HFFc6 (cell line): ENCODE results near the gene LYPD6. TPM values are rescaled to one million over a fixed set of nuclear protein-coding genes. Genes with fewer than 3 reads are reported as not detected.
A peak's percentile ranks its signal among the peaks of the same experiment; 100 is the strongest.

Experiments used
- DNase-seq: peaks from one replicate; pipeline ENCODE4 v3.0.0-alpha.2; 2018
- H3K27ac Mint-ChIP-seq: 2 replicates; pipeline ENCODE4 v1.8.0; 2020; ENCODE audit warnings: mild to moderate bottlenecking, mixed read lengths
- H3K27me3 Mint-ChIP-seq: 2 replicates; pipeline ENCODE4 v1.8.0; 2021; ENCODE audit warnings: mild to moderate bottlenecking, moderate library complexity, mixed read lengths; ENCODE audit not compliant: insufficient read depth
- H3K36me3 Mint-ChIP-seq: 2 replicates; pipeline ENCODE4 v1.8.0; 2021; ENCODE audit warnings: low read depth, mixed read lengths
- H3K4me1 Mint-ChIP-seq: 2 replicates; pipeline ENCODE4 v1.8.0; 2020; ENCODE audit warnings: low read depth, mixed read lengths
- H3K4me3 Mint-ChIP-seq: 2 replicates; pipeline ENCODE4 v1.8.0; 2020; ENCODE audit warnings: mild to moderate bottlenecking, moderate library complexity, mixed read lengths
- H3K9me3 Mint-ChIP-seq: 2 replicates; pipeline ENCODE4 v1.8.0; 2020; ENCODE audit warnings: mild to moderate bottlenecking, mixed read lengths
- CTCF ChIP-seq: fragments of 200-600 bp; sonication (generic); IDR thresholded peaks from 2 replicates; pipeline ENCODE4 v1.5.0; 2021; ENCODE audit warnings: antibody characterized with exemption, mild to moderate bottlenecking
- long read RNA-seq: library from polyadenylated mRNA; unstranded; transcript quantifications from one replicate; pipeline ENCODE4 v2.0.0, GENCODE V29; 2019
- total RNA-seq, 6 experiments: library from RNA; stranded (reverse); fragmentation: NEBNext Ultra II Directional; extraction: Animal tissue kit (Norgen Biotek cat#: 25700); gene quantifications; 2 replicates in 1 of 6; 3 replicates in 5 of 6; pipeline ENCODE4 v1.2.3, GENCODE V29; 2021

LYPD6 gene
- total RNA-seq, result 10 to 100 TPM; 16.7 to 29.4 (median 22.4) TPM
- long read RNA-seq, full-length matches to known transcripts, result 39 of 53 reads
- long read RNA-seq, partial matches to known transcripts, result 9 of 53 reads
- long read RNA-seq, other reads (novel, unspliced or antisense), result 5 of 53 reads

- Mint-ChIP-seq H3K4me3 (peak within 1 kb of the TSS; percentile 90), H3K27me3 (no peaks in the 10 kb centered on the region; the same call in 1 of the 2 replicates), H3K9me3 (no peaks in the 10 kb centered on the region), H3K36me3 (peaks cover 15% of the 10 kb centered on the region), H3K4me1 (peaks cover 50% of the 10 kb centered on the region), H3K27ac (peak within 1 kb of the TSS; percentile 65)
- peak; percentile 33; the same call in 1 of the 2 replicates for TF ChIP-seq CTCF
- DNase-seq, result peak; percentile 45
These were observed at the start of gene LYPD6 for GRCh38 chr2:149330127-149331022. Gene LYPD6 (plus strand): TSS chr2:149330587. CDS start chr2:149437709, 107,122 bp downstream.

GRCh38 chr2:149281441-149281840 is 48.9 kb upstream of the LYPD6 start:
- no peaks in the 10 kb centered on the region for H3K27me3 Mint-ChIP-seq
- H3K4me3 Mint-ChIP-seq, result no peak overlapping the region
- no peak for DNase-seq
- H3K36me3 Mint-ChIP-seq, result no peaks in the 10 kb centered on the region
- H3K4me1 Mint-ChIP-seq, result peaks cover 23% of the 10 kb centered on the region
- H3K9me3 Mint-ChIP-seq, result no peaks in the 10 kb centered on the region
- TF ChIP-seq CTCF, result no peak
- H3K27ac Mint-ChIP-seq, result no peak overlapping the region

GRCh38 chr2:149290662-149291061 is 39.7 kb upstream of the LYPD6 start:
- no peaks in the 10 kb centered on the region for H3K36me3 Mint-ChIP-seq
- H3K9me3 Mint-ChIP-seq, result no peaks in the 10 kb centered on the region
- DNase-seq, result no peak
- TF ChIP-seq CTCF, result no peak
- peaks cover 6% of the 10 kb centered on the region for H3K27me3 Mint-ChIP-seq
- H3K27ac Mint-ChIP-seq, result no peak overlapping the region
- H3K4me3 Mint-ChIP-seq, result no peak overlapping the region
- H3K4me1 Mint-ChIP-seq, result no peaks in the 10 kb centered on the region; the same call in 1 of the 2 replicates

GRCh38 chr2:149291881-149292280 is 38.5 kb upstream of the LYPD6 start:
- no peak for DNase-seq
- Mint-ChIP-seq H3K4me3 (no peak overlapping the region), H3K9me3 (no peaks in the 10 kb centered on the region), H3K27me3 (peaks cover 6% of the 10 kb centered on the region), H3K4me1 (no peaks in the 10 kb centered on the region; the same call in 1 of the 2 replicates), H3K27ac (no peak overlapping the region), H3K36me3 (no peaks in the 10 kb centered on the region)
- no peak for TF ChIP-seq CTCF

- Mint-ChIP-seq H3K9me3 (no peaks in the 10 kb centered on the region), H3K4me1 (no peaks in the 10 kb centered on the region; the same call in 1 of the 2 replicates), H3K4me3 (no peak overlapping the region), H3K36me3 (no peaks in the 10 kb centered on the region), H3K27me3 (peaks cover 4% of the 10 kb centered on the region; the same call in 1 of the 2 replicates), H3K27ac (no peak overlapping the region)
- TF ChIP-seq CTCF, result no peak
- no peak for DNase-seq
These were observed 34.4 kb upstream of the LYPD6 start for GRCh38 chr2:149296031-149296430.
